Measurements from ENCODE around the gene SPAG6. TPM values are rescaled to one million over a fixed set of nuclear protein-coding genes. Genes with fewer than 3 reads are reported as not detected.

SPAG6 gene
- total RNA-seq, 4 donors from 2014 or later: not detected

GRCh38 chr10:22363305-22363704, 18.0 kb downstream of the SPAG6 start:
- Histone ChIP-seq H3K9me3 (no peaks in the 10 kb centered on the region), H3K27ac (no peak overlapping the region), H3K4me1 (no peaks in the 10 kb centered on the region), H3K27me3 (peaks cover 6% of the 10 kb centered on the region), H3K4me3 (no peak overlapping the region), H3K36me3 (no peaks in the 10 kb centered on the region)
- WGBS, 2 donors (ENCODE audit: low coverage in 1 of 2): 92 to 96% methylated on average over 6 of the region's 6 CpGs
- no peak for TF ChIP-seq EP300 (IDR thresholded peaks at IDR 0.05)
- no peak for TF ChIP-seq POLR2A (IDR thresholded peaks at IDR 0.05)
- no peak for TF ChIP-seq POLR2AphosphoS5 (IDR thresholded peaks at IDR 0.05)
- TF ChIP-seq CTCF (IDR thresholded peaks at IDR 0.05): no peak
- ATAC-seq: no peak

- no peaks in the 10 kb centered on the region for H3K36me3 ChIP-seq
- no peak for ATAC-seq
- 77 to 85% methylated on average over 5 of the region's 5 CpGs for WGBS, 2 donors (ENCODE audit: low coverage in 1 of 2)
- no peaks in the 10 kb centered on the region for H3K4me1 ChIP-seq
- H3K27ac ChIP-seq: no peak overlapping the region
- no peaks in the 10 kb centered on the region for H3K9me3 ChIP-seq
- no peak overlapping the region for H3K4me3 ChIP-seq
- TF ChIP-seq POLR2AphosphoS5 (IDR thresholded peaks at IDR 0.05): no peak
- no peak for TF ChIP-seq EP300 (IDR thresholded peaks at IDR 0.05)
- TF ChIP-seq CTCF (IDR thresholded peaks at IDR 0.05): no peak
- no peak for TF ChIP-seq POLR2A (IDR thresholded peaks at IDR 0.05)
- H3K27me3 ChIP-seq: peaks cover 16% of the 10 kb centered on the region
These were observed 19.3 kb downstream of the SPAG6 start for GRCh38 chr10:22364407-22365140.

GRCh38 chr10:22365233-22365632, 19.9 kb downstream of the SPAG6 start:
- TF ChIP-seq EP300 (IDR thresholded peaks at IDR 0.05): no peak
- no peak for TF ChIP-seq POLR2AphosphoS5 (IDR thresholded peaks at IDR 0.05)
- no peak for TF ChIP-seq CTCF (IDR thresholded peaks at IDR 0.05)
- no peak for TF ChIP-seq POLR2A (IDR thresholded peaks at IDR 0.05)
- Histone ChIP-seq H3K4me1 (no peaks in the 10 kb centered on the region), H3K27ac (no peak overlapping the region), H3K4me3 (no peak overlapping the region), H3K36me3 (no peaks in the 10 kb centered on the region), H3K9me3 (no peaks in the 10 kb centered on the region), H3K27me3 (peaks cover 16% of the 10 kb centered on the region)
- 83 to 100% methylated on average over 1 of the region's 1 CpG for WGBS, 2 donors (ENCODE audit: low coverage in 1 of 2)
- ATAC-seq: peak; percentile 28

GRCh38 chr10:22365644-22366434, 20.5 kb downstream of the SPAG6 start:
- WGBS, 2 donors (ENCODE audit: low coverage in 1 of 2): 88 to 96% methylated on average over 4 of the region's 4 CpGs
- H3K4me1 ChIP-seq: no peaks in the 10 kb centered on the region
- no peak for TF ChIP-seq EP300 (IDR thresholded peaks at IDR 0.05)
- no peak for TF ChIP-seq CTCF (IDR thresholded peaks at IDR 0.05)
- no peak for TF ChIP-seq POLR2AphosphoS5 (IDR thresholded peaks at IDR 0.05)
- no peak for TF ChIP-seq POLR2A (IDR thresholded peaks at IDR 0.05)

GRCh38 chr10:22366435-22366703, 21.1 kb downstream of the SPAG6 start:
- no peak overlapping the region for H3K27ac ChIP-seq
- no peak overlapping the region for H3K4me3 ChIP-seq
- no peak for ATAC-seq
- H3K27me3 ChIP-seq: peaks cover 19% of the 10 kb centered on the region
- H3K4me1 ChIP-seq: no peaks in the 10 kb centered on the region
- H3K9me3 ChIP-seq: no peaks in the 10 kb centered on the region
- no peak for TF ChIP-seq EP300 (IDR thresholded peaks at IDR 0.05)
- no peak for TF ChIP-seq POLR2A (IDR thresholded peaks at IDR 0.05)
- no peak for TF ChIP-seq POLR2AphosphoS5 (IDR thresholded peaks at IDR 0.05)
- TF ChIP-seq CTCF (IDR thresholded peaks at IDR 0.05): no peak
- H3K36me3 ChIP-seq: no peaks in the 10 kb centered on the region

More at GRCh38 chr10:22365644-22366434, 20.5 kb downstream of the SPAG6 start:
- Histone ChIP-seq H3K27me3 (peaks cover 16% of the 10 kb centered on the region), H3K27ac (no peak overlapping the region), H3K9me3 (no peaks in the 10 kb centered on the region), H3K4me3 (no peak overlapping the region), H3K36me3 (no peaks in the 10 kb centered on the region)
- ATAC-seq: no peak
